Motor neuron (in vitro differentiated cells): ENCODE data around the gene SCAF11. TPM values are rescaled to one million over a fixed set of nuclear protein-coding genes. Genes with fewer than 3 reads are reported as not detected.

Source experiments
- ATAC-seq, 8 experiments: fragments of 200-7000 bp; cut with Tn5 transposase; replicated peaks in 6 of 8; 2 replicates each; pipeline ENCODE4 v1.8.0; 2021; ENCODE audit warnings: mild to moderate bottlenecking in 8 of 8, moderate library complexity in 8 of 8
- H3K27ac ChIP-seq, 2 donors: fragments of 250-450 bp; sonication (Bioruptor Pico); 2 replicates each; pipeline ENCODE4 v1.9.0; 2021; ENCODE audit warnings: antibody characterized with exemption in 2 of 2, mild to moderate bottlenecking in 2 of 2, moderate library complexity in 1 of 2
- H3K4me1 ChIP-seq, 2 donors: fragments of 250-450 bp; sonication (Bioruptor Pico); replicated peaks in 1 of 2; 2 replicates each; pipeline ENCODE4 v1.6.1; 2021; ENCODE audit warnings: antibody characterized with exemption in 2 of 2, mild to moderate bottlenecking in 2 of 2, moderate library complexity in 1 of 2
- H3K4me3 ChIP-seq, 5 donors: fragments of 250-450 bp; sonication (Bioruptor Pico); 2 replicates each; pipeline ENCODE4 v1.9.0; 2021; ENCODE audit warnings: antibody characterized with exemption in 5 of 5, mild to moderate bottlenecking in 5 of 5, moderate library complexity in 4 of 5
- WGBS, 10 experiments: fragments of 450-650 bp; shearing (Covaris generic); methylation state at CpG; one replicate each; pipeline ENCODE4 v1.0.0; 2022; 5-methylcytosine and 5-hydroxymethylcytosine counted together
- in situ Hi-C, 9 experiments: fragments of 400-800 bp; cut with MboI; loops; one replicate each; pipeline ENCODE4 v1.15.0; 2021; ENCODE audit warnings: low sequenced_read_pairs in 9 of 9, low pct_unique_long_range_greater_than_20kb in 2 of 9; ENCODE audit not compliant: unreplicated experiment in 9 of 9
- total RNA-seq, 8 experiments: library from RNA; unstranded; fragments of 300-600 nt; gene quantifications; 2 replicates each; pipeline versions ENCODE4 v1.2.3 to v1.2.4, GENCODE V29; 2022

SCAF11 gene
- total RNA-seq, 8 experiments from 2014 or later = 29.8 to 157 (median 49.4) TPM

- peak in 7 of 8 experiments; percentile 2 to 29 (median 12) for ATAC-seq
- H3K27ac ChIP-seq = peak overlapping the region; percentile 73 to 78
- peaks cover 5 to 7% of the 10 kb centered on the region in 2 donors for H3K4me1 ChIP-seq
- in situ Hi-C loops = no loop called here
- H3K4me3 ChIP-seq = peak overlapping the region; percentile 23 to 83 (median 29)
- 0 to 92% (median 50%) methylated on average over 2 to 35 of the region's 71 CpGs; no CpG with 5 or more reads in 1 of the 10 experiments for WGBS, 10 experiments
Observed at GRCh38 chr12:45991284-45992249, 1.2 kb upstream of the SCAF11 start.

DNA sequence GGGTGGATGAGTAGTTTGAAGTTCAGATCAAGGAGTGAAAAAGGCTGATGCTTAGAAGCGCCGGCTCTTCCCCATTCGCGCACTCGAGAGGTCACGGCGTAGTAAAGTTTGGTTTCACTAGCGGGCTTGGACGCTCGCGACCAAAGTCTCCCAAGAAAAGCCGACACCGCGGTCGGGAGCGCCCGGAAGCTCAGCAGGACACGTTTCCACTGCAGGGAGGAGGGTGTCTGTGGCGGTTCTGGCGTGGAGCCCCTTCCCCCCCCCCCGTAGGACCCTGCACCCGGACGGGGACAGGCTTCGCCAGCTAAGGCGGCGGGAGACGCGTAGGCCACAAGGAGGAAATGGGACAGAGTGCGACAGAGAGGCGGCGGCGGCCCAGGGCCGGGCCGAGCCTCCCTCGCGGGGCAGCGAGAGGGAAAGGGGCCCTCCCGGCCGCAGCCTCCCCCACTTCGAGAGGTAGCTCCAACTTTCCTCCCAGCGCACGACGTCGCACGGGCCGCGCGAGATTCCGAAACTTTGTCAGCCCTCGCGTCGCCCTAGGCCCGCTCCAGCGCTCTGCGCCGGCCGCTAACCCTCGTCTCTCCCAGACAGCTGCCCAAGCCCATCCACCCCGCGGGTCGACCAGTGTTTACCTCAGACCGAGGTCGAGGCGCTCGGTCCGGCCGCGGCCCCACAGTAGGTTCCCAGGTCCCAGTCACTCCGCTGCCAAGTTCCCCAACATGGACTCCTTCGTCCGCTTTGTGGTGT, 480 bp downstream of the SCAF11 start:
- H3K27ac ChIP-seq = peak overlapping the region; percentile 73 to 91
- peak overlapping the region; percentile 62 to 83 (median 69) for H3K4me3 ChIP-seq
- H3K4me1 ChIP-seq = peaks cover 5 to 7% of the 10 kb centered on the region in 2 donors
- ATAC-seq = peak; percentile 30 to 65 (median 53)
- in situ Hi-C loops = no loop called here
- WGBS, 10 experiments = 0% methylated on average over 1 to 12 of the region's 71 CpGs; no CpG with 5 or more reads in 5 of the 10 experiments

DNA sequence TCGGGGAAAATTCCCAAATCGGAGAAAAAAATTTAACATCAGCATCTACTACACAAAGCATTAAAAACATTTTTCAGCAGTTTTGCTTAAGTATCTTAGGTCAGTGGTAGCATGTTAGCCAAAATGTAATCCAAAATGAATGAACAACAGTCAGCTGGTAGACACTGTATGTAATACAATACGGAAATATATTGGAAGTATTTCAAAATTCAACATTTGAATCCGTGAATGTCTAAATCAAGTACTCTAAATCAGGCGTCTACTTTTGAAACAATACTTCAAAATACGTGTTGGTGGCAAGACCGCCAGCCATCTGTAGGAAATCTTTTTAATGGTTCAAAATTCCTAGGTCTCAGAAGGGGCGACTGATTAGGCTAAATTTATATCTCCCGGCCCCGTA, 1.1 kb downstream of the SCAF11 start:
- in situ Hi-C loops = no loop called here
- ATAC-seq = no peak

GRCh38 chr12:45988264-45988663, 2.1 kb downstream of the SCAF11 start:
- H3K4me3 ChIP-seq = peak overlapping the region in 2 of 5 donors; percentile 70 to 83
- in situ Hi-C loops = no loop called here

More for the DNA sequence above, 1.1 kb downstream of the SCAF11 start:
- Histone ChIP-seq H3K27ac (peak overlapping the region; percentile 73 to 91), H3K4me1 (peaks cover 5 to 7% of the 10 kb centered on the region in 2 donors), H3K4me3 (peak overlapping the region; percentile 62 to 83 (median 69))
- 0 to 6% (median 2%) methylated on average over 5 to 10 of the region's 10 CpGs for whole genome bisulfite sequencing, 10 experiments

DNA sequence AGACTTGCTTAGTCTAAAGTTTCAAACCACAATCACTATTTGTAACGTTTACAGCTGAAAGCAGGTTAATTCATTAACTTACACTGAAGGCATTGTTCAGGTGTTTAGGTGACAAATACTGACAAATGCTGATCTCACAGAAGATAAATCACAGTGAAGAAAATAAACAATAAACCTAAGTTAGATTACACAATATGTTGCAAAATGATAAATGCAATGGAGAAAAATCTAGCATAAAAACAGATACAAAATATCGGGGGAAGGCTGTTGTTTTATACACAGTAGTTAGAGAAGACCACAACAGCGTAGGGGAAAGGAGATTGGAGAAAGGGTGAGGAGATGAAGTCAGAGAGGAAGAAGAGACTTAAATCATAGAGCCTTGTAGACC, 3.0 kb downstream of the SCAF11 start:
- 70 to 95% (median 89%) methylated on average over 1 to 3 of the region's 3 CpGs for WGBS, 10 experiments
- H3K4me3 ChIP-seq = no peak overlapping the region
- in situ Hi-C loops = no loop called here
- no peak for ATAC-seq
- H3K4me1 ChIP-seq = peaks cover 5 to 7% of the 10 kb centered on the region in 2 donors
- no peak overlapping the region for H3K27ac ChIP-seq

More at GRCh38 chr12:45988264-45988663, 2.1 kb downstream of the SCAF11 start:
- ATAC-seq = no peak
- 10 to 89% (median 61%) methylated on average over 1 to 3 of the region's 3 CpGs for WGBS, 10 experiments
- H3K27ac ChIP-seq = no peak overlapping the region
- H3K4me1 ChIP-seq = peaks cover 5 to 7% of the 10 kb centered on the region in 2 donors

DNA sequence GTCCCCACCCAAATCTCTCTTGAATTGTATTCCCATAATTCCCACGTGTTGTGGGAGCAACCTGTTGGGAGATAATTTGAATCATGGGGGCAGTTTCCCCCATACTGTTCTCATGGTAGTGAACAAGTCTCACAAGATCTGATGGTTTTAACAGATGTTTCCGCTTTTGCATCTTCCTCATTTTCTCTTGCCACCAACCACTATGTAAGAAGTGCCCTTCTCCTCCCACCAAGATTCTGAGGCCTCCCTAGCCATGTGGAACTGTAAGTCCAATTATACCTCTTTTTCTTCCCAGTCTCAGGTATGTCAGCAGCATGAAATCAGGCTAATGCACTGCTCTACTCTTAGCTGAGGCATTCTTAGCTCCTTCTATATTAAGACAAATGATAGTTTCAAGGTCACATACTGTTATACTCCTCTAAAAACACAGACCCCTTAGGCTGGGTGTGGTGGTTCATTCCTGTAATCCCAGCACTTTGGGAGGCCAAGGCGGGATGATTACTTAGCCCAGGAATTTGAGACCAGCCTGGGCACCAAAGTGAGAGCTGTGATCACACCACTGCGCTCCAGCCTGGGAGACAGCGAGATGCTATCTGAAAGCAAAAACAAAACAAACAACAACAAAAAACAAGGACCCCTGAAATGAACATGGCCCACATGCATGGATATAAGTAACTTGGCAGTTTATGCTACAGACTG, 3.6 kb downstream of the SCAF11 start:
- ATAC-seq = no peak
- peaks cover 5 to 7% of the 10 kb centered on the region in 2 donors for H3K4me1 ChIP-seq
- H3K4me3 ChIP-seq = no peak overlapping the region
- WGBS, 10 experiments = 78 to 100% (median 97%) methylated on average over 1 to 5 of the region's 5 CpGs; no CpG with 5 or more reads in 3 of the 10 experiments
- H3K27ac ChIP-seq = no peak overlapping the region
- in situ Hi-C loops = no loop called here

- ATAC-seq = no peak
- H3K27ac ChIP-seq = no peak overlapping the region
- WGBS, 10 experiments = 50 to 100% (median 88%) methylated on average over 1 to 7 of the region's 7 CpGs
- no peaks in the 10 kb centered on the region for H3K4me1 ChIP-seq
- H3K4me3 ChIP-seq = no peak overlapping the region
- in situ Hi-C loops = no loop called here
Observed at GRCh38 chr12:45981075-45981837, 9.1 kb downstream of the SCAF11 start.

DNA sequence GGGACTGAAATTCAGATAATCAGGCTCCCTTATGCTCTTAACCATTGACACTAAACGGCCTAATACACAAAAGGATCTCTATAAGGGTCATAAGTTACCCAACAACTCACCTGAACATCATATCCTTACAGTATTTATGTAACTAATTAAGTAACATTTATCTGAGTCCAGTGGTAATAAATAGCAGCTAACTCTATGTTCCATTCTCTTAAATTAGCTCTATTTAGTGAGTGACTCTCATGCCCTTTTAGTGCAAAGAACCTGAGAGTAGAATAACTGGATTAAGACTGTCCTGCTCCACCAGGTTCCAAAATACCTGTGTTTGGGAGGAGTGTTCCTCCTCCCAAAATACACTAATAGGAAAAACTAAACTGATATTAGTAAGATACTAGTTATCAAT, 9.8 kb downstream of the SCAF11 start:
- WGBS, 10 experiments = 83 to 100% (median 100%) methylated on average over 1 of the region's 1 CpG; no CpG with 5 or more reads in 5 of the 10 experiments
- ATAC-seq = no peak
- in situ Hi-C loops = no loop called here

DNA sequence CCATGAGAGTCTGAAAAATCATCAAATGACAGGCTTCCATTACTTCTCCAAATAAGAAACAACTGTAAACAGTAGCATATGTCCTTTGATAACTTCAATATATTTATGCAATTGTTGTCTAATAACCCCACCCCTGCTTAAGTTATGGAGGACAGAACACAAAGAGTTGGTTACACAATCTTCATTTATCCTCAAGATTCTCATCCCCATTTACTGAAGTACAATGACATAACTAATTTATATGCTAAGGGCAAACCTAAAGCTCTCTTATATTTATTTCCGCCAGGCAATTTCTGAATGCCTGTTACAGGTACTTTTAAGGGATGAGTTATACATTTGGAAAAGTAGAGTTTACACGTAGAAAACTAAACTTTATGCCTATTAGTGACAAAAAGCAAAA, 12.3 kb downstream of the SCAF11 start:
- WGBS, 10 experiments = 40 to 100% (median 89%) methylated on average over 1 to 2 of the region's 2 CpGs; no CpG with 5 or more reads in 2 of the 10 experiments
- no peak overlapping the region for H3K4me3 ChIP-seq
- H3K4me1 ChIP-seq = no peaks in the 10 kb centered on the region
- no peak overlapping the region for H3K27ac ChIP-seq
- peak in 2 of 8 experiments; percentile 16 to 24 for ATAC-seq
- in situ Hi-C loops = no loop called here

More for the DNA sequence above, 9.8 kb downstream of the SCAF11 start:
- H3K4me3 ChIP-seq = no peak overlapping the region
- no peaks in the 10 kb centered on the region for H3K4me1 ChIP-seq
- no peak overlapping the region for H3K27ac ChIP-seq

GRCh38 chr12:45977620-45978019, 12.8 kb downstream of the SCAF11 start:
- Histone ChIP-seq H3K4me1 (no peaks in the 10 kb centered on the region), H3K4me3 (no peak overlapping the region), H3K27ac (no peak overlapping the region)
- in situ Hi-C loops = no loop called here
- no peak for ATAC-seq

DNA sequence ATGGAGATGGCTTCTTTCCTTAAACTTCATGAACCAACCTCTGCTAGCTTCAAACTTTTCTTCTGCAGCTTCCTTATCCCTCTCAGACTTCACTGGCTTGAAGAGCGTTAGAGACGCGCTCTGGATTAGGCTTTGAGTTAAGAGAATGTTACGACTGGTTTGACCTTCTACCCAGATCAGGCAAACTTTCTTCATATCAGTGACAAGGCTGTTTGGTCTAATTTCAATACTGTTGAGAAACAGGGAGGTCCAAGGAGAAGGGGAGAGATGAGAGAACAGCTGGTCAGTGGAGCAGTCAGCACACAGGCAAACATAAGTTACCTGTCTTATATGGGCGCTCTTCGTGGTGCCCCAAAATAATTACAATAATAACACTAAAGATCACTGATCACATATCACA, 14.9 kb downstream of the SCAF11 start:
- in situ Hi-C loops = no loop called here
- no peak overlapping the region for H3K4me3 ChIP-seq
- H3K4me1 ChIP-seq = no peaks in the 10 kb centered on the region
- H3K27ac ChIP-seq = no peak overlapping the region
- no peak for ATAC-seq
- WGBS, 10 experiments = 90 to 100% (median 98%) methylated on average over 2 to 6 of the region's 6 CpGs; no CpG with 5 or more reads in 3 of the 10 experiments

DNA sequence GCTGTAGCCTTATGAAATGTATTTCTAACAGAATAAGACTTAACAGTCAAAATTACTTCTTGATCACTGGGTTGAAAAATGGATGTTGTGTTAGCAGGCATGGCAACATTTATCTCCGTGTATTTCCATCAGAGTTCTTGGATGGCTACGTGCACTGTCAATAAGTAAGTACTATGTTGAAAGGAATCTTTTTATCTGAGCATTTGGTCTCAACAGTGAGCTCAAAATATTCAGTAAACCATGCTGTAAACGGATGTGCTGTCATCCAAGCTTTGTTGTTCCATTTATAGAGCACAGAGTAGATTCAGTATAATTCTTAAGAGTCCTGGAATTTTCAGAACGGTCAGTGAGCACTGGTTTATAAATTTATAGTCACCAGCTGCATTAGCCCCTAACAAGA, 15.5 kb downstream of the SCAF11 start:
- H3K27ac ChIP-seq = no peak overlapping the region
- no peak for ATAC-seq
- in situ Hi-C loops = no loop called here

More for the DNA sequence above, 15.5 kb downstream of the SCAF11 start:
- no peaks in the 10 kb centered on the region for H3K4me1 ChIP-seq
- no peak overlapping the region for H3K4me3 ChIP-seq
- 75 to 100% (median 92%) methylated on average over 1 to 4 of the region's 4 CpGs; no CpG with 5 or more reads in 1 of the 10 experiments for WGBS, 10 experiments
